Mucosa of descending colon (tissue), 3 donors: ENCODE data around the gene PRKG1. TPM values are rescaled to one million over a fixed set of nuclear protein-coding genes. Genes with fewer than 3 reads are reported as not detected.

ENCODE experiments used
- ATAC-seq: fragments of 200-7000 bp; cut with Tn5 transposase; one replicate; pipeline ENCODE4 v1.9.1; 2020; ENCODE audit warnings: mild to moderate bottlenecking, moderate library complexity
- DNase-seq, 3 donors: peaks; one replicate each; pipeline ENCODE4 v3.0.0-alpha.2; 2020
- H3K36me3 ChIP-seq: fragments of 200-600 bp; one replicate; pipeline ENCODE4 v1.8.0; 2021; ENCODE audit warnings: low read depth, mild to moderate bottlenecking
- H3K4me1 ChIP-seq: fragments of 200-600 bp; one replicate; pipeline ENCODE4 v1.8.0; 2021; ENCODE audit warnings: low read depth, mild to moderate bottlenecking
- H3K4me3 ChIP-seq: fragments of 200-600 bp; one replicate; pipeline ENCODE4 v1.8.0; 2021; ENCODE audit warnings: mild to moderate bottlenecking
- H3K9me3 ChIP-seq: fragments of 200-600 bp; one replicate; pipeline ENCODE4 v1.8.0; 2021; ENCODE audit warnings: mild to moderate bottlenecking
- intact Hi-C, 2 donors: fragments of 100-400 bp; cut with DNase I in 1 of 2; cut with micrococcal nuclease in 1 of 2; formaldehyde crosslinking; loops; one replicate each; pipeline versions ENCODE4 v1.11.0 to v1.11.1; 2022; cut with DNase I, micrococcal nuclease
- total RNA-seq, 3 donors: library from RNA; stranded (reverse); fragmentation: NEBNext Ultra II Directional in 2 of 3; extraction: Animal tissue kit (Norgen Biotek cat#: 25700) in 2 of 3; gene quantifications; one replicate each; pipeline versions ENCODE4 v1.2.1 to v1.2.4, GENCODE V29; 2021 to 2023
- TF ChIP-seq, protein P1 (sequence below): fragments of 200-600 bp; IDR thresholded peaks from one replicate; pipeline ENCODE4 v1.8.0; 2022; ENCODE audit warnings: antibody characterized with exemption, mild to moderate bottlenecking
- donor health status: DM: no; HTN: no; CAD: no; lungs with moderate emphysema.
- donor health status: DM: no; HTN: no; CAD: no.
- donor health status: DM: no; HTN: yes; CAD: no.

Gene PRKG1
- total RNA-seq, 3 donors from 2014 or later, result 17.1 to 55.6 (median 21.1) TPM

DNA sequence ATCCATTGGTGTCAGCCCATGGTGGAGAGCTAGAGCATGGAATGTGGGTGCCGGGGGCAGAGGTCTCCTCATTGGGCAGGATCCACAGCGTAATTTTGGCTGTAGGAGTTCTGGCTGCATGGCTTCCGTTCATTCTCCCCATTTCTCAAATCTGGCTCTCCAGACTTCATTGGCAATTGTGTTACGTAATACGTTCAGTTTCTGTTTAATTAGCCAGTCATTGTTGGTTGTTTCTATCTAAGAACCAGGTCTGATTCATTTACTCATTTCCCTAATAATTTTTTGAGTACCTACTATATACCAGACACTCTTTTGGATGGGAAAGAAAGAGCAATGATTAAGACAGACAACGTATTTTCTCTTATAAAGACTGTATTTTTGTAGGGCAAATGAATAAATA is 325.6 kb downstream of the PRKG1 start:
- no peaks in the 10 kb centered on the region for H3K36me3 ChIP-seq
- H3K4me1 ChIP-seq, result peaks cover 6% of the 10 kb centered on the region
- intact Hi-C loops, result no loop called here
- ATAC-seq, result no peak
- DNase-seq, result no peak
- no peak overlapping the region for H3K4me3 ChIP-seq
- no peaks in the 10 kb centered on the region for H3K9me3 ChIP-seq
- TF ChIP-seq, protein P1, sequence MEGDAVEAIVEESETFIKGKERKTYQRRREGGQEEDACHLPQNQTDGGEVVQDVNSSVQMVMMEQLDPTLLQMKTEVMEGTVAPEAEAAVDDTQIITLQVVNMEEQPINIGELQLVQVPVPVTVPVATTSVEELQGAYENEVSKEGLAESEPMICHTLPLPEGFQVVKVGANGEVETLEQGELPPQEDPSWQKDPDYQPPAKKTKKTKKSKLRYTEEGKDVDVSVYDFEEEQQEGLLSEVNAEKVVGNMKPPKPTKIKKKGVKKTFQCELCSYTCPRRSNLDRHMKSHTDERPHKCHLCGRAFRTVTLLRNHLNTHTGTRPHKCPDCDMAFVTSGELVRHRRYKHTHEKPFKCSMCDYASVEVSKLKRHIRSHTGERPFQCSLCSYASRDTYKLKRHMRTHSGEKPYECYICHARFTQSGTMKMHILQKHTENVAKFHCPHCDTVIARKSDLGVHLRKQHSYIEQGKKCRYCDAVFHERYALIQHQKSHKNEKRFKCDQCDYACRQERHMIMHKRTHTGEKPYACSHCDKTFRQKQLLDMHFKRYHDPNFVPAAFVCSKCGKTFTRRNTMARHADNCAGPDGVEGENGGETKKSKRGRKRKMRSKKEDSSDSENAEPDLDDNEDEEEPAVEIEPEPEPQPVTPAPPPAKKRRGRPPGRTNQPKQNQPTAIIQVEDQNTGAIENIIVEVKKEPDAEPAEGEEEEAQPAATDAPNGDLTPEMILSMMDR, result no peak

DNA sequence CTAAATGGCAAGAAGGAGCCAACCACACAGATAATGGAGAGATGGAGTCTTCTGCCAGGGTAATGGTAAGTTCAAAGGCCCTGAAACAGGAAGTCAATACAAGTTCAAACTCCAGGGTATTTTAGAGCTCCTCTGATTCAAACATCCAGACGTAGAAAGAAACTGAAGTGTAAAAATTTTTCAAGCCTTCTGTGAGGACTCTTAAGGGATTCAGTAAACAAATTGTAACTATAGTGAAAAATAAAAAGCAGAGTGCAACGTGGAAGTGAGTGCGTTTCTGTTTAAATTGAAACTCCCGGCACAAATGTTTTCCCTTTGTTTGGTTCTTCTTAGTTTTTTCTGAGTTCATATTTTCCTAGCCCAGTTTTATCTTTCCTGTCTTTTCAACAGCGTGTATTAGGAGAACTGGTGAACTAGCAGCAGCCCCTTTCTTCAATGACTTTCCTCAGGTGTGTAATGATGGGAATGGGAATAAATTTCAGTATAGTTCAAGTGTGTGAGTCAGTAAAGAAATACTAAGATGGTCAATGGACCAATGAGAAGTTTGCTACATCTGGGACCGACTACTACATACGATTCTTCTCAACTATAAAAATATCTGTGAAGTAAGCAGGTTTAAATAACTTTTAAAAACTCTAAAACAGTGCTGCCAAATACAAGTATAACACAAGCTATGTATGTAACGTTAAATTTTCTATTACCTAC is 326.3 kb downstream of the PRKG1 start:
- DNase-seq (no peak), ATAC-seq (no peak)
- H3K36me3 ChIP-seq, result no peaks in the 10 kb centered on the region
- no peak overlapping the region for H3K4me3 ChIP-seq
- TF ChIP-seq, protein P1, result no peak
- no peaks in the 10 kb centered on the region for H3K9me3 ChIP-seq
- intact Hi-C loops, result no loop called here
- H3K4me1 ChIP-seq, result peaks cover 6% of the 10 kb centered on the region

DNA sequence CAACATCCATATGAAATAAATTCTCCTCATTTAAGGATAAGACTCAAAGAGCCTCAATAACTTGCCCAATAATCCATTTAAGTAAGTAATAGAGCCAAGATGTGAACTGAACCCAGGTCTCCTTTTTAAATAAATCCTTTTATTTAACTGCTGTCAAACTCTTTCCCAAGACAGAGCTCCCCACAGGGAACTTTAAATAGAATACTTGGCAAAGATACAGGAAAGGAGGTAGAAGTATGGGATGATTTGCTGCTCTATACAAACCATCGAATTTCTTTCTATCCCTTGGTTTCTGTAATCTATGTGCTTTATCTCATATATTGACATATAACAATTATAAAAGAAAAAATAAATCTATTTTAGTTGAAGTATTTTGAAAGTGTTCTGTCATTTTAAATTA is 329.2 kb downstream of the PRKG1 start:
- intact Hi-C loops, result no loop called here
- Histone ChIP-seq H3K4me3 (no peak overlapping the region), H3K36me3 (no peaks in the 10 kb centered on the region), H3K4me1 (no peaks in the 10 kb centered on the region), H3K9me3 (no peaks in the 10 kb centered on the region)
- ATAC-seq (no peak), DNase-seq (no peak)
- TF ChIP-seq, protein P1, result no peak

DNA sequence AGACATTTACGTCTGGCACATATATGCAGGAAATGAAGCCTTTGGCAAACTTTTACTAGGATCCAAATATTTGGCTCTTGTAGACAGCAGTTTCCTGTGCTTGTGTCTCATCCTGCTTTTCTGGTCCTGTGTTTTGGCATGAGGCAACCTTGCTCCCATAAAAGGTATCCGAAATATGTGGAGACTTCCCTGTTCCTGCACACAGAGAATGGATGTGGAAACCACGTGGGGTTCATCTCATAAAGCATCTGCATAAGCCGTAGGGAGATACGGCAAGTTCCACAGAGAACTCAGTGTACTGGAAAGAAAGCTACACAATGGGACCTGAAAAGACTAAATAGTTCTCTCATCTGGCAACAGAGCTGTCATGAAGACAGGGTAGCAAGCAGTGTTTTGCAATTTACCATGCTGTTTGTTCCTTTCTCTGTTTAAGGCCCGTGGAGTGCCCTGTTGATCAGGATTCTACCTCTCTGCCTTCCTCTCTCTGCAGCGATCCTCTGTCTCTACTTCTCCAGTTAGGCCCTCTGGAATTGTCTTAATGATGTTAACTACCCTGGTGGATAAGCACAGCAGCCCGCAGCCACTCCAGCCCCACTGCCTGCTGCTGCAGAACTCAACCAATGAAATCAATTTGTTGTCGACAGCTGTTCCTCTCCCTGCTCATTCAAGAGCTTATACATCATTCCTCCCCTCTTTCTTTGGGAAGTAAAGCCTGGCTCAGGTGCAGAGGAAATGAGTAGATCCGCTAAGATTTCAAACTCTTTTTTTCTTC is 331.5 kb downstream of the PRKG1 start:
- Histone ChIP-seq H3K36me3 (no peaks in the 10 kb centered on the region), H3K4me1 (no peaks in the 10 kb centered on the region), H3K4me3 (no peak overlapping the region), H3K9me3 (no peaks in the 10 kb centered on the region)
- intact Hi-C loops, result no loop called here
- DNase-seq (no peak), ATAC-seq (no peak)
- TF ChIP-seq, protein P1, result no peak

DNA sequence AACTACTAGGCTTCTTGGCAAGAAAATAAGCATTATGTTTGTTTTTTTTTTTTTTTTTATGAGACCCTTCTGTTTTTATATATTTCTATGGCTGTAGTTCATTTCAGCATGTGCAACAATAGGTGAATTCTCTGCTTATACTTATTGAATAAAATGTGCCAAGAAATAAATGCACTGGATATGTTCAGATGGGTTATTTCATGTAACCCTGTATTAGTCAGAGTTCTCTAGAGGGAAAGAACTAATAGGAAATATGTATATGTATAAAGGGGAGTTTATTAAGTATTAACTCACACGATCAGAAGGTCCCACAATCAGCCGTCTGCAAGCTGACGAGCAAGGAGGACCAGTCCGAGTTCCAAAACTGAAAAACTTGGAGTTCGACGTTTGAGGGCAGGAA is 332.3 kb downstream of the PRKG1 start:
- H3K9me3 ChIP-seq, result no peaks in the 10 kb centered on the region
- ATAC-seq, result no peak
- intact Hi-C loops, result no loop called here
- H3K4me1 ChIP-seq, result no peaks in the 10 kb centered on the region
- DNase-seq, result no peak
- TF ChIP-seq, protein P1, result no peak
- no peak overlapping the region for H3K4me3 ChIP-seq
- H3K36me3 ChIP-seq, result no peaks in the 10 kb centered on the region
